GM12874 (cell line): ENCODE data around the gene ZNF492.

Experiments used
- CTCF ChIP-seq: IDR thresholded peaks from 2 replicates; pipeline ENCODE4 v1.5.1; 2011; ENCODE audit warnings: low read depth, mild to moderate bottlenecking, control low read depth, low read length, moderate library complexity; ENCODE audit not compliant: insufficient read depth

ZNF492 gene

DNA sequence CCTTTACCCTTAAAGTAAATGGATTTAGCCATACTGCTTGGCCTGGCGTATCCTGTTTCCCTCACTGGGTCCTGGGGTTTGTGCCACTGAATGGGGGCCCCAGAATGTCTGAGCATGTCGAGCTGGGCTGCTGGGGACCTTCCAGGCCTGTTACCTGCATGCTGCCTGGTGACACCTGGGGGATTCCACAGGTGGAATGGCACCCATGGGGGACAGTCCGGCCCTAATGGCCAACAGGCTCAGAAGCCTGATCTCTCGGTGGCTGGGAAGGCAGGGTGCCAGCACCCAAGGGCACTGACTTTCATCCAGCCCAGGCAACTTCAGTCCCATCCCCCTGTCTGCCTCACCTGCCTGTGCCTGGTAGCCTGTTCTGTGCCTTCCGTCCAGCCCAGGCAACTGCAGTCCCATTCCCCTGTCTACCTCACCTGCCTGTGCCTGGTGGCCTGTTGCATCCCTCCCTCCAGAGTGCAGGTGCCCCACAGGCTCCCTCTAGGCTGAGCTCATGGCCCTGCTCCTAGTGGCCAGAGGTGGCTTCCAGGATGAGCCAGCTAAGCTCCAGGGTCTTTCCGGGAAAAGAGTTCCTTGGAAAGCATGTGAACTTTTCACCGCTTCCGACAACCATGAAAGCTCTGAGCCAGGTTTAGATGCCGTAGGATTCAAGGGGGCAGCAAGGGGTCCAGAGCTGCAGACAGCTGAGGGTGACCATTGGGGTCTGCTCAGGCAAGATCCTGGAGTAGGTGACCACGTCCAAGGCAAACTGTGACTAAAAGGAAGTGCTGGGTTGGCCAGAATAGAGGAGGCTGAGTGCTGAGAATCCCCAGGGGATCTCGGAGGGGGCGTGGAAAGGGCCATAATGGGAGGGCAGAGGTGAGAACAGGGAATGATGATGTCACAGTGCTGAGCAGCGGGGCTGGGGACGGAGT lies 30.3 kb upstream of the ZNF492 start:
- no peak for TF ChIP-seq CTCF

DNA sequence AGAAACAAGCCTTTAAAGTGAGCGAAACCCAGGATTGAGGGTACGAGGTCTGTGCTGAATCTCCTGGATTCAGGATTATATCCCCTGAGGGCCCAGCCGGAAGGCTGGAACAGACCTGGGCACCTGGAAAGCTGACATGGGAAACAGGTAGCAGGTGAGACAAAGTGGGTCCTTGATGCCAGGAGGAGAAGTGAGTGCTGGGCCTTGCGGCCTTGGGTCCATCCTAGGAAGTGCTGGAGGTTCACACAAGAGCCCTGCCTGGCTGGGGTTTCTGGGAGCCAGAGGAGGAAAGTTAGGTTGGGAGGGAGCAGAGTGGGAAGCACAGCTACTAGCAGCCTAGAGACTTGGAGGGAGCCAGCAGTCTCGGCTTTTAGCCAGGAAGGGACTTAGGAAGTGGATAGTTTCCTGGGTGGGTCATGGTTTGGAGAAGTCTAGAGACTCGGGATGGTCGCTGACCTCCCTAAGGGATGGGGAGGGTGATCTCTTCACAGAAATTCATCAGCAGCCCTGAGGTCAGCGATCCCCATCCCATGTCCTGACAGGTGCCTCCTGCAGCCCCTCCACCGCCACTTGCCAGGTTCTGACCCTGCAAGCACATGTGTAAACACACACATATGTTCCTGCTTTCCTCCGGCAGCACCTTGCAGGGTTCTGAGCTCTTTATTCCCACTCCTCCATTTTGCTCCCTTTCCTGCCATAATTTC lies 29.4 kb upstream of the ZNF492 start:
- no peak for TF ChIP-seq CTCF

DNA sequence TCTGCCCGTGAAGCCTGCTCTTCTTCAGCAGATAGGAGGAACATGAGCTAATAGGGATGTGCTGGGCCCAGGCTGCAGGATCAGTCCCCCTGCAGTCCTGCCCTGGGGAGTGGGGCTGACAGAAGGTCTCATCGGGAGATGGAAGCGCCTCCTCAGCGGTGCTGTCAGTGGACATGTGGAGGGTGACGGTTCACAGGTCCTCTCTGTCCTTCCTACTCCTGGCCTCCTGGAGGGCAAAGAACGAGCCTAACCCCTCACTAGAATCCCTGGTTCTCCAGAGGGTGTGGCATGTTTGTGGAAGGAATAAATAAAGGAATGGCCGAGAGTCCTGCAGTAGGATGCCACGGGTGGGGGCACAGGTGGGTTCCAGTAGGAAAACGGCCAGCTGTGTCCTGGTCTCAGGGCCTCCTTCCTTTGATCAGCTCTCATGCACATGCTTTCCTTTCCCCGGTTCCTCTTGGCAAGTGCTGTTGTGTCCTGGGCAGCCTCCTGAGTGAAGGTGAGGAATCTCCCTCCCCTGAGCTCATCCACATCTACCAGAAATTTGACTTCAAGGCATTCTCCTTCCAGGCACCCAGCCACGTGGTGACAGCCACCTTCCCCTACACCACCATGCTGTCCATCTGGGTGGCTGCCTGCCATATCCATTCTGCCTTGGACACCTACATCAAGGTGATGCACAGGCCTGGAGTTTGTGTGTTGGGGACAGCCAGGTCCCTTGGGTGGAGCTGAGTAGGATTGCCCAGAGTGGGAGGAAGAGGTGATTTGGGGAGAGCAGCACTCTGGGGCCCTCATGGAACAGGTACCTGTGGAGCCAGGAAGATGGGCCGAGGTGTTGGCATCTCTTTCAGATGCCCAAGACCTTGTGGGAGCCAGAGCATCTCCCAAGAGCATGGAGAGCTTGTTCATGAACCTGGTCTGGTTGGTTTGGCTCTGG lies 28.6 kb upstream of the ZNF492 start:
- no peak for TF ChIP-seq CTCF

GRCh38 chr19:22606212-22606553 lies 27.9 kb upstream of the ZNF492 start:
- no peak for TF ChIP-seq CTCF

DNA sequence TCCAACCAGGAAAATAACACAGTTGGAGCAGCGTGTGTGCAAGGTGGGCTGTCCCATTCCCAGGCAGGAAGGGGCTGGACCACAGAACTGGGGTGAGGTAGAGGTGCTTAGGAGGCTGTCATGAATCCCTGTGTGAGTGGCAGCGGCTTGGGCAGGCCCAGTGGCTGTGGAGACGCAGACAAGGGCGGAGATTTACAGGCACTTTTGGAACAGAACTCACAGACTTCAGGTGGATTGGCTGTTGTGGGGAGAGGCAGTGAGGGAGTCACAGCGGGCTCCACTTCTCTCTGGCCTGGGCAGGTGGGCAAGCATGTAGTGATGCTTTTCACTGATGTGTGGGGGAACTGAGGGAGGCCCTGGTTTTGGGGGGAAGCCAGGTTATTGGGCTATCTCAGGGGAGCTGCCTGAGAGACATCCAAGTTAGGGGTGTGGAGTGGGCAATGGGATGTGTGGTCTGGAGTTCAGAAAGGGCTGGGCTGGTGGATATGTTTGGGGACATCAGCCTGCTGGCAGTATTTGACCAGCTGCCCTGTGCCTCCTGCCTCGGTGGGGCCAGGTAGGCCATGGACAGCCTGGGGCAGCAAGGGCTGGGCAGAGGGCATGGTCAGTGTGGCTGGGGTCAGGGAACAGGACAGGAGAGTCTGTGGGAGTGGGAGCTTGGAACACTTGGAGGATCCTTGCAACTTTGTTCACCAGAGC lies 27.0 kb upstream of the ZNF492 start:
- no peak for TF ChIP-seq CTCF

DNA sequence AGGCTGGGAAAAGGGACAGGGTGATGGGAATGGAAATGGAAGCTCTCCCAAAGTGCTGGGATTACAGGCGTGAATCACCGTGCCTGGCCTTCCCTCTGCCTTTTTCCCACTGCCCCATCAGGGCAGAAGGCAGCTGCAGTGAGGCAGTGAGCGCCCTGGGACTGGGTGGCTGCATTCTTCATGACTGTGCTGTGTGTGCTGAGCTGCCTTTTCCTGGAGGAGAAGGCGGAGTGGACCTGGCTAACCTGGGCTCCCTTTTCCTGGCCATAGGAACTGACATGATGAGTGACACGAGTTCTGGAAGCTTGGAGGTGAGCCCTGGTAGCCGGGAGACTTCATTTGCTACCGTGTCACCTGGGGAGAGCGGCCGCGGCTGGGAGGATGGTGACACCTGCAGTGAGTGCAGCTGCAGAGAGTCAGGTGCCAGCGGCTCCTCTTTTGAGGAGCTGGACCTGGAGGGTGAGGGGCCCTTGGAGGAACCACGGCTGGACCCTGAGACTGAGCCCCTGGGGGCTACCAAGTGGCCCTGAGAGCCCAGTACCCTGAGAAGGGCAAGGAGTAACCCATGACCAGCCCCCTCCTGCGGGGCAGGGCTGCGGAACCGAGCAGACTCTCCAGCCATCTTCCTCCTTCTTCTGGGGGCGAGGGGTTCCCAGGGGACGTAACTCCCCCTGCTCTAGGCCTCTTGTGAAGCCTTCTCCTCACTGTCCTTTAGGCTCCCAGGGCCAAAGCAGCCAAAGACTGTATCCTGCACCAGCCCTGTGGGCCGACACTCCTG lies 26.3 kb upstream of the ZNF492 start:
- no peak for TF ChIP-seq CTCF
